Dedifferentiated amniotic fluid mesenchymal stem cell (primary cell): Measurements from ENCODE around the gene PDZD8.
"Not testable (repeated sequence)": the region's sequence is repeated elsewhere in the genome, so short reads cannot be mapped to it uniquely, and the experiment has no call there.

Source experiments
- DNase-seq: peaks from one replicate; pipeline ENCODE4 v3.0.0-alpha.2; 2016; ENCODE audit errors: extremely low spot score

Gene PDZD8

GRCh38 chr10:117350909-117351308, 24.3 kb downstream of the PDZD8 start:
- no peak for DNase-seq

GRCh38 chr10:117348236-117348635, 27.0 kb downstream of the PDZD8 start:
- no peak for DNase-seq

GRCh38 chr10:117346574-117346973, 28.7 kb downstream of the PDZD8 start:
- DNase-seq = no peak

GRCh38 chr10:117345143-117345542, 30.1 kb downstream of the PDZD8 start:
- DNase-seq = no peak

GRCh38 chr10:117342641-117343040, 32.6 kb downstream of the PDZD8 start:
- DNase-seq = peak; percentile 77

GRCh38 chr10:117341061-117341460, 34.2 kb downstream of the PDZD8 start:
- no peak for DNase-seq

GRCh38 chr10:117339979-117340378, 35.3 kb downstream of the PDZD8 start:
- no peak for DNase-seq

GRCh38 chr10:117339578-117339977, 35.7 kb downstream of the PDZD8 start:
- DNase-seq = no peak

- DNase-seq = no peak
Observed at GRCh38 chr10:117334926-117335325, 40.3 kb downstream of the PDZD8 start.

GRCh38 chr10:117334066-117334465, 41.2 kb downstream of the PDZD8 start:
- DNase-seq = no peak

- DNase-seq = no peak
Observed at GRCh38 chr10:117327262-117327661, 48.0 kb downstream of the PDZD8 start.

GRCh38 chr10:117324367-117324766, 50.9 kb downstream of the PDZD8 start:
- DNase-seq = no peak

- DNase-seq = no peak
Observed at GRCh38 chr10:117322260-117322659, 53.0 kb downstream of the PDZD8 start.

- DNase-seq = peak; percentile 28
Observed at GRCh38 chr10:117320050-117320665, 55.1 kb downstream of the PDZD8 start.

GRCh38 chr10:117318909-117319308, 56.3 kb downstream of the PDZD8 start:
- peak; percentile 27 for DNase-seq

- no peak for DNase-seq
Observed at GRCh38 chr10:117316701-117317100, 58.5 kb downstream of the PDZD8 start.

GRCh38 chr10:117313641-117314040, 61.6 kb downstream of the PDZD8 start:
- no peak for DNase-seq

GRCh38 chr10:117312430-117312829, 62.8 kb downstream of the PDZD8 start:
- DNase-seq = no peak

GRCh38 chr10:117311261-117311660, 64.0 kb downstream of the PDZD8 start:
- no peak for DNase-seq

GRCh38 chr10:117306674-117307073, 68.6 kb downstream of the PDZD8 start:
- no peak for DNase-seq

- DNase-seq = not testable (repeated sequence)
Observed at GRCh38 chr10:117303451-117303850, 71.8 kb downstream of the PDZD8 start.

GRCh38 chr10:117300671-117301070, 74.6 kb downstream of the PDZD8 start:
- no peak for DNase-seq

- no peak for DNase-seq
Observed at GRCh38 chr10:117299435-117299834, 75.8 kb downstream of the PDZD8 start.

- DNase-seq = no peak
Observed at GRCh38 chr10:117298219-117298618, 77.0 kb downstream of the PDZD8 start.
